Chondrocyte (in vitro differentiated cells): ENCODE results near the gene PPP2R1B. TPM values are rescaled to one million over a fixed set of nuclear protein-coding genes. Genes with fewer than 3 reads are reported as not detected.
"Not testable (repeated sequence)": the region's sequence is repeated elsewhere in the genome, so short reads cannot be mapped to it uniquely, and the experiment has no call there.

Experiments used
- DNase-seq: peaks from one replicate; pipeline ENCODE4 v3.0.0; 2021; ENCODE audit warnings: mixed read lengths, low spot score
- H3K27ac Mint-ChIP-seq: one replicate; pipeline ENCODE4 v1.8.0; 2021; ENCODE audit warnings: mild to moderate bottlenecking, moderate library complexity, mixed read lengths; ENCODE audit not compliant: unreplicated experiment
- H3K27me3 Mint-ChIP-seq: 2 replicates; pipeline ENCODE4 v1.8.0; 2021; ENCODE audit warnings: low read depth, mixed read lengths
- H3K36me3 Mint-ChIP-seq: 2 replicates; pipeline ENCODE4 v1.8.0; 2021; ENCODE audit warnings: low read depth, mixed read lengths
- H3K4me1 Mint-ChIP-seq: 2 replicates; pipeline ENCODE4 v1.8.0; 2021; ENCODE audit warnings: low read depth, mild to moderate bottlenecking, mixed read lengths
- H3K4me3 Mint-ChIP-seq: one replicate; pipeline ENCODE4 v1.8.0; 2021; ENCODE audit warnings: mild to moderate bottlenecking, moderate library complexity, mixed read lengths; ENCODE audit not compliant: unreplicated experiment
- H3K9me3 Mint-ChIP-seq: 2 replicates; pipeline ENCODE4 v1.8.0; 2021; ENCODE audit warnings: low read depth, mixed read lengths
- CTCF ChIP-seq: fragments of 200-600 bp; sonication (generic); IDR thresholded peaks from 2 replicates; pipeline ENCODE4 v1.5.0; 2021; ENCODE audit warnings: antibody characterized with exemption, mild to moderate bottlenecking, moderate library complexity
- total RNA-seq: library from RNA; stranded (reverse); gene quantifications from 3 replicates; pipeline ENCODE4 v1.2.1, GENCODE V29; 2021

Gene PPP2R1B
- total RNA-seq, 1 donor from 2014 or later, result 17.2 TPM

DNA sequence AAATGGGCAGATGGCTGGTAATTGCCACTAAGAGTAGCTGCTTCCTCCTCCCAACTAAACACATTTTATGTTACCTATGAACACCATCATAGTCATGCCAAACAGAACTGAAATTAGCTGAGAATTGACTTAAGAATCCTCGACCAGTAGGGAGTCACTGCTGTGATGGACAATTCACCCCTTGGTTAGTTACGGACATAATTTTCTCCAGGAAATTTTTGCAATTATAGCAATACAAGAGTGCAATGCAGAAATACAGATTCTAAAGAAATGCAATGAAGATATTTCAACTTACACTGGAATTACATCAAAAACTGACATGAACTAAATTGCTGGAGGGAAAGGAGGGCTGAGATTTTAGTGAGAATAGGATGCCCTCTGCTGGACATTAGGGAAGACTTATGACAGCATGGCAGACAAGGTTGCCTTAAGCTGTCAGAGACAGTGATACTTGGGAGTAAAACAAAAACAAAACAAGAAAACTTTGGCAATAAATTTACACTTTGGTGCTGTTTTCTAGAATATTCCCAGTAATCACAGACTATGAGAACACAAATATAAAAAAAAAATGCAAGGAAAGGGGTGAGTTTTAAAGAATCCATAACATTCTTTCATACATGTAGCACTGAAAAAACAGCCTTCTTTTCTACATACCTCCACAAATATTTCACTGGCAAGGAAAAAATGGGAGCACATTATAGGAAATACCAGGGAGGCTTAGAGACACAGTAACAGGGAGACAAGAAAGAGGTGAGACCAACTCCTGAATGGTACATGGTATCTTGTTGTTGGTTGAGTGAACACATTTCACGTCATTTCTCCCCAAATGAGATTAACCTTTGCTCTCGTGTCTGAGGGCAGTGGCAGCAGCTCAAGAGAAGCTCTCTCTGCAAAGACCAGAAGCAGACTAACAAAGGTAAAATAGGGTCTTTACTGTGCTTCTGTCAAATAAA lies 11.2 kb upstream of the PPP2R1B start:
- H3K4me1 Mint-ChIP-seq, result peaks cover 28% of the 10 kb centered on the region
- no peak overlapping the region for H3K4me3 Mint-ChIP-seq
- H3K27me3 Mint-ChIP-seq, result no peaks in the 10 kb centered on the region
- peak overlapping the region; percentile 81 for H3K27ac Mint-ChIP-seq
- no peak for DNase-seq
- no peaks in the 10 kb centered on the region for H3K36me3 Mint-ChIP-seq
- TF ChIP-seq CTCF, result peak; percentile 96
- H3K9me3 Mint-ChIP-seq, result no peaks in the 10 kb centered on the region

DNA sequence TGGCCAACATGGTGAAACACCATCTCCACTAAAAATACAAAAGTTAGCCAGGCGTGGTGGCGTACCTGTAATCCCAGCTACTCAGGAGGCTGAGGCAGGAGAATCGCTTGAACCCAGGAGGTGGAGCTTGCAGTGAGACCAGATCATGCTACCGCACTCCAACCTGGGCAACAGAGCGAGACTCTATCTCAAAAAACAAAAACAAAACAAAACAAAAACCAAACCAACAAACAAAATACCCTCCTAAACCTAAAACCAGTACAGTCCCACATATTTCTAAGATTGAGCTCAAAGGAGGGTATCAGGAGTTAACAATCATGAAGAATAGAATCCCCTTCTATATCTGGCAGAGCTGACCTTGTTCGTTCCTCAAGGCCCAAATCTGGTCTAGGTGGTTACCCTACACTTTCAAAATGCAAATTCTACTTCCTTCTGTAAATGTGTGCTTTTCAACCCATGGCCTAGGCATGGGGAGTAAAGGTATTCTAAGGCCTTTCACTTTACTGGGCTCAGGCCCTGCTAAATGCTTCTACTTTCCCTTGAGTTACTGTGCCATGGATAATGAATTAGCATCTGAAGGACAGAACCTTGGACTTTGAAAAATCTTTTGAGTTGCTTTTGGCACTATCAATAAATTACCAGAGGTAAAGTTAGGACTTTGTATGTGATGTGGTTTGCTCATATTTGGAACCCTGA lies 10.4 kb upstream of the PPP2R1B start:
- Mint-ChIP-seq H3K4me1 (peaks cover 28% of the 10 kb centered on the region), H3K4me3 (no peak overlapping the region), H3K27me3 (no peaks in the 10 kb centered on the region), H3K9me3 (no peaks in the 10 kb centered on the region), H3K27ac (no peak overlapping the region), H3K36me3 (no peaks in the 10 kb centered on the region)
- no peak for TF ChIP-seq CTCF
- no peak for DNase-seq

- TF ChIP-seq CTCF, result no peak
- no peak overlapping the region for H3K4me3 Mint-ChIP-seq
- H3K4me1 Mint-ChIP-seq, result peaks cover 28% of the 10 kb centered on the region
- H3K27ac Mint-ChIP-seq, result peak overlapping the region; percentile 90
- H3K27me3 Mint-ChIP-seq, result no peaks in the 10 kb centered on the region
- no peaks in the 10 kb centered on the region for H3K36me3 Mint-ChIP-seq
- no peak for DNase-seq
- no peaks in the 10 kb centered on the region for H3K9me3 Mint-ChIP-seq
Observed at GRCh38 chr11:111774955-111775710, 8.9 kb upstream of the PPP2R1B start.

DNA sequence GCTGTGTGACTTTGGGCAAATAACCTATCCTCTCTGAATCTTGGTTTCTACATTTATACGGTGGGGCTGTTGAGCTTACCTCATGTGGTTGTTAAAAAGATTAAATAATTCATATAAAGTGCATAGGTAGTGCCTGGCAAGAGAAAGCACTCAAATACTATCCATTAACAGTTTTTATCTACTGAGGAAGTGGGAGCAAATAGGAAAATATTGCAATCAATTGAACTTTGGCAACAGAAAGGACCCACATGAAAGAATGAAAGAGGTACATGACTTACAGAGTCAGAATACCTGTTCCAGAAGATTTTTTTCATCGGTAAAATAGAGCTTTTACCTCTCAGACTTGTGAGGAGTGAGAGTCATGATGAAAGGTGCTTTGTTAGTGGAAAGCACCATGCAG lies 6.3 kb upstream of the PPP2R1B start:
- H3K9me3 Mint-ChIP-seq, result no peaks in the 10 kb centered on the region
- no peak overlapping the region for H3K27ac Mint-ChIP-seq
- no peak for DNase-seq
- no peaks in the 10 kb centered on the region for H3K36me3 Mint-ChIP-seq
- H3K4me3 Mint-ChIP-seq, result no peak overlapping the region
- no peak for TF ChIP-seq CTCF
- no peaks in the 10 kb centered on the region for H3K27me3 Mint-ChIP-seq
- peaks cover 23% of the 10 kb centered on the region for H3K4me1 Mint-ChIP-seq

DNA sequence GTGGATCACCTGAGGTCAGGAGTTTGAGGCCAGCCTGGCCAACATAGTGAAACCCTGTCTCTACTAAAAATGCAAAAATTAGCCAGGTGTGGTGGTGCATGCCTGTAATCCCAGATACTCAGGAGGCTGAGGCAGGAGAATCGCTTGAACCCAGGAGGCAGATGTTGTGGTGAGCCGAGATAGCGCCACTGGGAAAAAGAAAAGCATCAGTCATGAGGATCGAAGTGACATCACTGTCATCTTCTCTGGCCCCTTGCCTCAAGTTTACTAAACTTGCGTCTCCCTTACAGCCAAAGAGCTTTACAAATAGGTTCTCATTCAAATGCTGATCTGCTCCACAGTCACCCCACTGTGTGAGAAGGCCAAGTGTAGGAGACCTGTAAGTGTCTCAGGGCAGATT lies 5.0 kb upstream of the PPP2R1B start:
- not testable (repeated sequence) for H3K27ac Mint-ChIP-seq, H3K36me3 Mint-ChIP-seq, DNase-seq, H3K9me3 Mint-ChIP-seq, H3K4me3 Mint-ChIP-seq, H3K27me3 Mint-ChIP-seq
- peaks cover 27% of the 10 kb centered on the region for H3K4me1 Mint-ChIP-seq
